B cell (primary cell): ENCODE results near the gene GULP1. TPM values are rescaled to one million over a fixed set of nuclear protein-coding genes. Genes with fewer than 3 reads are reported as not detected.

ENCODE experiments used
- ATAC-seq: fragments of 200-7000 bp; cut with Tn5 transposase; one replicate; pipeline ENCODE4 v1.10.0; 2021; ENCODE audit warnings: low read depth, mild to moderate bottlenecking, moderate number of reproducible peaks, moderate library complexity
- CTCF ChIA-PET: fragments of 350-600 bp; sonication (Branson Sonifier 250); formaldehyde crosslinking; loops from one replicate; lab custom pipeline; 2021; ENCODE audit warnings: antibody characterized with exemption, inconsistent platforms; lab: Charles Lee
- POLR2A ChIA-PET: fragments of 350-600 bp; sonication (Branson Sonifier 250); formaldehyde crosslinking; loops from one replicate; lab custom pipeline; 2021; ENCODE audit warnings: antibody characterized with exemption; lab: Charles Lee
- DNase-seq: peaks from one replicate; pipeline ENCODE4 v3.0.0; 2013
- H2AFZ ChIP-seq: 2 replicates; pipeline ENCODE4 v1.6.1; 2012; ENCODE audit warnings: mild to moderate bottlenecking, low read depth, low read length; ENCODE audit not compliant: insufficient read depth, poor library complexity, severe bottlenecking
- H3K27ac ChIP-seq, 2 donors: 1 replicate in 1 of 2; 2 replicates in 1 of 2; pipeline ENCODE4 v1.5.1; 2012 to 2013; ENCODE audit warnings: low read length in 2 of 2, mild to moderate bottlenecking in 2 of 2, moderate library complexity in 1 of 2
- H3K27me3 ChIP-seq, 4 experiments: fragments of 200-600 bp in 1 of 4; sonication (generic) in 1 of 4; replicated peaks in 1 of 4; 1 replicate in 2 of 4; 2 replicates in 2 of 4; pipeline versions ENCODE4 v1.6.1 to v1.7.0; 2013 to 2016; ENCODE audit warnings: low read length in 3 of 4, mild to moderate bottlenecking in 2 of 4, mixed read lengths in 1 of 4, moderate library complexity in 1 of 4; ENCODE audit not compliant: insufficient read depth in 4 of 4, control insufficient read depth in 3 of 4; ENCODE audit errors: control extremely low read depth in 1 of 4
- H3K36me3 ChIP-seq, 2 experiments: replicated peaks in 1 of 2; 1 replicate in 1 of 2; 2 replicates in 1 of 2; pipeline versions ENCODE4 v1.6.1 to v1.7.1; 2013; ENCODE audit warnings: low read length in 1 of 2; ENCODE audit not compliant: insufficient read depth in 2 of 2, control insufficient read depth in 1 of 2; ENCODE audit errors: control extremely low read depth in 1 of 2, extremely low read depth in 1 of 2
- H3K4me1 ChIP-seq, 2 donors: fragments of 200-600 bp in 1 of 2; sonication (generic) in 1 of 2; 1 replicate in 1 of 2; 2 replicates in 1 of 2; pipeline versions ENCODE4 v1.5.1 to v1.6.1; 2013 to 2017; ENCODE audit warnings: low read length in 2 of 2; ENCODE audit not compliant: control insufficient read depth in 2 of 2, insufficient read depth in 2 of 2
- H3K4me2 ChIP-seq: replicated peaks from 2 replicates; pipeline ENCODE3; 2012; ENCODE audit warnings: mild to moderate bottlenecking, low read depth, low read length; ENCODE audit not compliant: poor library complexity, severe bottlenecking
- H3K4me3 ChIP-seq, 5 experiments: fragments of 200-600 bp in 1 of 5; sonication (generic) in 1 of 5; 1 replicate in 3 of 5; 2 replicates in 2 of 5; pipeline versions ENCODE4 v1.5.1 to v1.7.0; 2011 to 2016; ENCODE audit warnings: low read length in 4 of 5, mild to moderate bottlenecking in 4 of 5, low read depth in 2 of 5, control low read depth in 1 of 5, moderate library complexity in 1 of 5; ENCODE audit not compliant: insufficient read depth in 1 of 5; ENCODE audit errors: control extremely low read depth in 1 of 5, extremely low read depth in 1 of 5
- H3K79me2 ChIP-seq: fragments of 200-600 bp; sonication (generic); one replicate; pipeline ENCODE4 v1.6.0; 2016; ENCODE audit warnings: low read length; ENCODE audit not compliant: control insufficient read depth, insufficient read depth
- H3K9ac ChIP-seq: fragments of 200-600 bp; sonication (generic); 2 replicates; pipeline ENCODE4 v1.6.1; 2017; ENCODE audit warnings: mild to moderate bottlenecking, low read length, moderate library complexity
- H3K9me3 ChIP-seq, 3 donors: one replicate each; pipeline versions ENCODE4 v1.6.1 to v1.7.1; 2013; ENCODE audit warnings: low read length in 2 of 3; ENCODE audit not compliant: control insufficient read depth in 2 of 3, insufficient read depth in 1 of 3; ENCODE audit errors: control extremely low read depth in 1 of 3
- H4K20me1 ChIP-seq: 2 replicates; pipeline ENCODE4 v1.6.0; 2012; ENCODE audit warnings: mild to moderate bottlenecking, low read length; ENCODE audit not compliant: insufficient read depth, control insufficient read depth, poor library complexity, severe bottlenecking
- H3K27ac Mint-ChIP-seq: one replicate; pipeline ENCODE4 v1.8.0; 2021; ENCODE audit warnings: mixed read lengths
- H3K27me3 Mint-ChIP-seq: one replicate; pipeline ENCODE4 v1.8.0; 2021; ENCODE audit warnings: mixed read lengths
- H3K4me1 Mint-ChIP-seq: one replicate; pipeline ENCODE4 v1.8.0; 2021; ENCODE audit warnings: mixed read lengths
- H3K4me3 Mint-ChIP-seq: one replicate; pipeline ENCODE4 v1.8.0; 2021; ENCODE audit warnings: mixed read lengths
- H3K9me3 Mint-ChIP-seq: one replicate; pipeline ENCODE4 v1.8.0; 2022; ENCODE audit warnings: mixed read lengths; ENCODE audit not compliant: insufficient read depth
- CTCF ChIP-seq: fragments of 200-600 bp; IDR thresholded peaks from one replicate; pipeline ENCODE4 v1.8.0; 2022; ENCODE audit warnings: antibody characterized with exemption, mild to moderate bottlenecking
- EZH2 ChIP-seq: IDR thresholded peaks from 2 replicates; pipeline ENCODE4 v1.6.1; 2012; ENCODE audit warnings: borderline replicate concordance, low read depth, mild to moderate bottlenecking, moderate library complexity, low read length; ENCODE audit not compliant: insufficient read depth, poor library complexity, severe bottlenecking
- WGBS: methylation state at CpG from one replicate; pipeline ENCODE4 v1.1.5; 2013; ENCODE audit warnings: missing lambda C conversion rate; ENCODE audit not compliant: insufficient coverage; 5-methylcytosine and 5-hydroxymethylcytosine counted together
- intact Hi-C: fragments of 100-400 bp; cut with micrococcal nuclease; formaldehyde crosslinking; loops from one replicate; pipeline ENCODE4 v1.10.0; 2022
- polyA plus RNA-seq: library from polyadenylated mRNA; depleted of rRNA; stranded (reverse); fragments of >200 nt; gene quantifications from 2 replicates; pipeline ENCODE4 v1.2.3, GENCODE V29; 2012
- total RNA-seq, 2 donors: library from RNA; stranded (reverse); fragments of 120-200 nt in 1 of 2; gene quantifications; 1 replicate in 1 of 2; 2 replicates in 1 of 2; pipeline versions ENCODE4 v1.2.3 to v1.2.4, GENCODE V29; 2013 to 2022

Gene GULP1
- total and polyA plus RNA-seq, 2 donors (not counting 1 experiment from before 2014, with no cell fraction given): not detected

GRCh38 chr2:188324067-188324466 lies 32.4 kb downstream of the GULP1 start:
- H3K9me3 ChIP-seq: no peaks in the 10 kb centered on the region
- DNase-seq: no peak
- Mint-ChIP-seq H3K27ac (no peak overlapping the region), H3K4me1 (no peaks in the 10 kb centered on the region), H3K27me3 (no peaks in the 10 kb centered on the region), H3K9me3 (no peaks in the 10 kb centered on the region), H3K4me3 (no peak overlapping the region)
- ChIA-PET POLR2A (no interaction called here), CTCF (no interaction called here)
- no peak overlapping the region for H3K27ac ChIP-seq
- no peak overlapping the region for H3K4me2 ChIP-seq
- no peak for ATAC-seq
- H3K27me3 ChIP-seq: no peaks in the 10 kb centered on the region
- H3K79me2 ChIP-seq: no peaks in the 10 kb centered on the region
- no peaks in the 10 kb centered on the region for H4K20me1 ChIP-seq
- no peak overlapping the region for H3K9ac ChIP-seq
- TF ChIP-seq EZH2: no peak
- no peak for TF ChIP-seq CTCF
- H3K36me3 ChIP-seq: no peaks in the 10 kb centered on the region
- H3K4me3 ChIP-seq: no peak overlapping the region
- intact Hi-C loops: no loop called here
- no peak overlapping the region for H2AFZ ChIP-seq
- no peaks in the 10 kb centered on the region for H3K4me1 ChIP-seq

GRCh38 chr2:188326290-188326668 lies 34.6 kb downstream of the GULP1 start:
- H3K79me2 ChIP-seq: no peaks in the 10 kb centered on the region
- CTCF ChIA-PET: no interaction called here

More at GRCh38 chr2:188326290-188326668, 34.6 kb downstream of the GULP1 start:
- no peak for TF ChIP-seq EZH2
- no peak for TF ChIP-seq CTCF
- Mint-ChIP-seq H3K4me1 (no peaks in the 10 kb centered on the region), H3K27me3 (no peaks in the 10 kb centered on the region), H3K9me3 (no peaks in the 10 kb centered on the region), H3K4me3 (no peak overlapping the region), H3K27ac (no peak overlapping the region)
- Histone ChIP-seq H3K27ac (no peak overlapping the region), H3K4me3 (no peak overlapping the region), H4K20me1 (no peaks in the 10 kb centered on the region), H3K27me3 (no peaks in the 10 kb centered on the region), H3K4me1 (no peaks in the 10 kb centered on the region), H2AFZ (no peak overlapping the region), H3K4me2 (no peak overlapping the region), H3K36me3 (no peaks in the 10 kb centered on the region), H3K9me3 (no peaks in the 10 kb centered on the region), H3K9ac (no peak overlapping the region)
- intact Hi-C loops: no loop called here
- no CpG with 5 or more reads among the region's 1 CpG for WGBS
- ATAC-seq: no peak
- DNase-seq: no peak
- POLR2A ChIA-PET: no interaction called here
